Measurements from ENCODE around the gene LPAR2. TPM values are rescaled to one million over a fixed set of nuclear protein-coding genes. Genes with fewer than 3 reads are reported as not detected.
"Not testable (repeated sequence)": the region's sequence is repeated elsewhere in the genome, so short reads cannot be mapped to it uniquely, and the experiment has no call there.

Gene LPAR2
- polyA plus RNA-seq, 2 of the 4 experiments (the other 2 are of a cell fraction), result 1.5 to 3.8 TPM

DNA sequence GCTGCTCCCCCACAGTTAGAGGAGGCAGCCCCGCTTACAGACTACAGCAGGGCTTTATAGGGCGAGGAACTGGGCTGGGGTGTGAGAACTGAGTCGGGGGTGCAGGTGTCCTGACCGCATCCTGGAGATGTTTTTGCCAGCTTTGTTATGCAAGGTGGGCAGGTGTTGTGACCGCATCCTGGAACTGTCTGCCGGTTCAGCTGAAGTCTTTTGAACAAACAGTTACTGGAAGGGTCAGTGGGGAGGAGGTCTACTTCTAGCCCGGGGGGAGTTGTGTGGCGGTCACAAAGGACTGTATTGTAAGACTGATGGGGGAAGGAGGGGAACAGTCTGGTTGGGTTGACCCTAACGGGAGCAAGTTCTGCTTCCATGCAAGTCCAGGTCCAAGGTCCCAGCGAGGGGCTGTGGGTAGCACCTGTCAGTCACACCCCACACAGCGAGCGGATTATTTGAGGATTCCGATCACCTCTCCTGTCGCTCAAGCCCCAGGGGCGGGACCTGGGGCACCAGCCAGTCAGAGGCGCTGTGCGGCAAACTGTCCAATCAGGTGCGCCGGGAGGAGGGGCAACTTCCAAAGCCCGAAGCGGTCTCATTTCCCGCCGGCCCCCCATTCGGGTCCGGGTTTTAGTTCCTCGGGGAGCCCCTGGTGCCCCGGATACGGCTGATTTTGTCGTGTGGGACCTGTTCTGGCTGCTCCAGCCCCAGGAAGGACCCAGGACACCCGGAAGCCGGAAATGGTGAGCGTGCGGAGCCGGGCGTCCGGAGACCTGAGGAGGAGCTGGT, 40.4 kb upstream of the LPAR2 start, which contains the start of gene ZNF101 (continued):
- TF ChIP-seq RCOR1 (IDR thresholded peaks at IDR 0.05; ENCODE audit: low read depth, low read length), result no peak
- TF ChIP-seq, protein P1, sequence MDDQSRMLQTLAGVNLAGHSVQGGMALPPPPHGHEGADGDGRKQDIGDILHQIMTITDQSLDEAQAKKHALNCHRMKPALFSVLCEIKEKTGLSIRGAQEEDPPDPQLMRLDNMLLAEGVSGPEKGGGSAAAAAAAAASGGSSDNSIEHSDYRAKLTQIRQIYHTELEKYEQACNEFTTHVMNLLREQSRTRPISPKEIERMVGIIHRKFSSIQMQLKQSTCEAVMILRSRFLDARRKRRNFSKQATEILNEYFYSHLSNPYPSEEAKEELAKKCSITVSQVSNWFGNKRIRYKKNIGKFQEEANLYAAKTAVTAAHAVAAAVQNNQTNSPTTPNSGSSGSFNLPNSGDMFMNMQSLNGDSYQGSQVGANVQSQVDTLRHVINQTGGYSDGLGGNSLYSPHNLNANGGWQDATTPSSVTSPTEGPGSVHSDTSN (IDR thresholded peaks at IDR 0.05), result peak; percentile 68; the same call in 1 of the 2 replicates

DNA sequence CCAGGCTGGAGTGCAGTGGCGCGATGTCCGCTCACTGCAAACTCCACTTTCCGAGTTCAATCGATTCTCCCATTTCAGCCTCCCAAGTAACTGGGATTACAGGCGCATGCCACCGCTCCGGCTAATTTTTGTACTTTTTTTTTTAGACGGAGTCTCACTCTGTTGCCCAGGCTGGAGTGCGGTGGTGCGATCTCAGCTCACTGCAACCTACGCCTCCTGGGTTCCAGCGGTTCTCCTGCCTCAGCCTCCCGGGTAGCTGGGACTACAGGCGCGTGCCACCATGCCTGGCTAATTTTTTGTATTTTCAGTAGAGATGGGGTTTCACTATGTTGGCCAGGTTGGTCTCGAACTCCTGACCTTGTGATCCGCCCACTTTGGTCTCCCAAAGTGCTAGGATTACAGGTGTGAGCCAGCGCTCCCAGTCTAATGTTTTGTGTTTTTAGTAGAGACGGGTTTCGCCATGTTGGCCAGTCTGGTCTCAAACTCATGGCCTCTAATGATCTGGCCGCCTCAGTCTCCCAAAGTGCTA, 37.5 kb upstream of the LPAR2 start:
- not testable (repeated sequence) for H3K27ac ChIP-seq

DNA sequence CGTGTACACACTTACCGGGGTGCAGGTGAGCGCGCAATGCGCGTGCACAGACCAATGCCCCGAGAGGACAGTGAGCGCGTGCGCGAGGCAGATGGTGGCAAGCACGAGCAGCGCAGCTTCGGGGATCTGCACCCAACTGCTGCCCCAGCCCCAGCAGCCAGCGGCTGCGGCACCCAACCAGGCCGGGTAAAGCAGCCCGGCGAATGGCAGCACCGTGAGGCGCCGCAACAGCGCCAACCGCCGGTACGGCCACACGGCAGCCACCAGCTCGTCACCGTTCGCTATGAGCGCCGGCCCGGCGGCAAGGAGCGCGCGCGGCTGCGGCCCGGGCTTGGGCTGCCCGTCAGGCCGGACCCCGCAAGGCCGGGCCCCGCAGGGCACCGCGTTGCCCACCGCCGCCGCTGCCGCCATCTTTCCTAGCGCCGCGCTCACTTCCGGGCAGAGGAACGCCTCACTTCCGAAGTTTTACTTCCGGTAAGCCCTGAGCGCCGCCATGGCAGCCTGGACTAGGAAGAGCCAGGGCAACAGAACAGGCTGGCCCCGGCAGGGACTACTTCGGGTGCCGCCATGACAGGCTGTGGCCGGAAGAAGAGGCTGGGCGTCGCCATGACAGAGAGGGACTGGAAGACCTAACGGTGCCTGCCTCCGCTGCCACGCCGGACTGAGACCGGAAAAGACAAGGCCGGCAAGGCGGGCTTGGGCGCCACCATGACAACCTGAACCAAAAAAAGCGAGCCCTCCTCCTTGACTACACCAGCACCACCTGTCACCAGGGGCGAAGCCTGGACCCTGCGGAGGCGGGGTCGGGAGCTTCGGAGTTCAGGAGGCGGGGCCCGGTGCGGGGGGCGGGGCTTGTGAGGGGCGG, 35.5 kb upstream of the LPAR2 start, which contains the start of gene ATP13A1:
ATP13A1 (minus strand) TSS at position 421 of the 865 bp plus-strand sequence; CDS start at position 411, 10 bp downstream.
- 2% methylated on average over 12 of the region's 85 CpGs for WGBS (ENCODE audit: missing lambda C conversion rate)
- Histone ChIP-seq H3K9me3 (0 out of 3 replicates have a peak, but pooled peaks cover 5% of the 10 kb centered on the region), H3K4me1 (peaks cover 8% of the 10 kb centered on the region; the same call in 1 of the 3 replicates), H3K4me3 (peak within 1 kb of the TSS; percentile 75), H3K4me2 (peak within 1 kb of the TSS; percentile 72), H3K27ac (peak within 1 kb of the TSS; percentile 86 to 92)
- POLR2A ChIA-PET, result interaction anchor here (0.6 to 1.7 kb wide), 7 partner anchors 14 to 1743 kb away, joined by 3 to 9 read pairs (median 5); partner anchors contain the start of genes ZNF14 and ZNF506
- DNase-seq (ENCODE audit: low read depth in 1 of 2, low spot score in 1 of 2) (peak; percentile 55 to 95), FAIRE-seq (no peak), ATAC-seq (peak; percentile 94 to 96)
- CTCF ChIA-PET, result interaction anchor here (0.6 kb wide), 1 partner anchor 48 kb away, joined by 3 read pairs; no protein-coding TSS in a partner anchor
- TF ChIP-seq EHMT2 (IDR thresholded peaks at IDR 0.05; ENCODE audit: low read depth), result no peak
- no peak for TF ChIP-seq ZC3H11A (IDR thresholded peaks at IDR 0.05)
- TF ChIP-seq, protein P2, sequence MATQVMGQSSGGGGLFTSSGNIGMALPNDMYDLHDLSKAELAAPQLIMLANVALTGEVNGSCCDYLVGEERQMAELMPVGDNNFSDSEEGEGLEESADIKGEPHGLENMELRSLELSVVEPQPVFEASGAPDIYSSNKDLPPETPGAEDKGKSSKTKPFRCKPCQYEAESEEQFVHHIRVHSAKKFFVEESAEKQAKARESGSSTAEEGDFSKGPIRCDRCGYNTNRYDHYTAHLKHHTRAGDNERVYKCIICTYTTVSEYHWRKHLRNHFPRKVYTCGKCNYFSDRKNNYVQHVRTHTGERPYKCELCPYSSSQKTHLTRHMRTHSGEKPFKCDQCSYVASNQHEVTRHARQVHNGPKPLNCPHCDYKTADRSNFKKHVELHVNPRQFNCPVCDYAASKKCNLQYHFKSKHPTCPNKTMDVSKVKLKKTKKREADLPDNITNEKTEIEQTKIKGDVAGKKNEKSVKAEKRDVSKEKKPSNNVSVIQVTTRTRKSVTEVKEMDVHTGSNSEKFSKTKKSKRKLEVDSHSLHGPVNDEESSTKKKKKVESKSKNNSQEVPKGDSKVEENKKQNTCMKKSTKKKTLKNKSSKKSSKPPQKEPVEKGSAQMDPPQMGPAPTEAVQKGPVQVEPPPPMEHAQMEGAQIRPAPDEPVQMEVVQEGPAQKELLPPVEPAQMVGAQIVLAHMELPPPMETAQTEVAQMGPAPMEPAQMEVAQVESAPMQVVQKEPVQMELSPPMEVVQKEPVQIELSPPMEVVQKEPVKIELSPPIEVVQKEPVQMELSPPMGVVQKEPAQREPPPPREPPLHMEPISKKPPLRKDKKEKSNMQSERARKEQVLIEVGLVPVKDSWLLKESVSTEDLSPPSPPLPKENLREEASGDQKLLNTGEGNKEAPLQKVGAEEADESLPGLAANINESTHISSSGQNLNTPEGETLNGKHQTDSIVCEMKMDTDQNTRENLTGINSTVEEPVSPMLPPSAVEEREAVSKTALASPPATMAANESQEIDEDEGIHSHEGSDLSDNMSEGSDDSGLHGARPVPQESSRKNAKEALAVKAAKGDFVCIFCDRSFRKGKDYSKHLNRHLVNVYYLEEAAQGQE (IDR thresholded peaks at IDR 0.05), result no peak; the same call in 1 of the 2 replicates
- TF ChIP-seq CHD2 (IDR thresholded peaks at IDR 0.05; ENCODE audit: low read length, partially characterized antibody), result no peak
- TF ChIP-seq ZNF302 (CRISPR knock-in tag; IDR thresholded peaks at IDR 0.05), result no peak
- TF ChIP-seq SREBF2 (IDR thresholded peaks at IDR 0.05), result no peak
- no peak for TF ChIP-seq ESRRA (IDR thresholded peaks at IDR 0.05; ENCODE audit: borderline replicate concordance, low read length)
- TF ChIP-seq RCOR1 (IDR thresholded peaks at IDR 0.05; ENCODE audit: low read depth, low read length), result no peak
- TF ChIP-seq ZSCAN20 (CRISPR knock-in tag; IDR thresholded peaks at IDR 0.05), result no peak
- no peak for TF ChIP-seq TFCP2L1 (CRISPR knock-in tag; IDR thresholded peaks at IDR 0.05)
- peak; percentile 77 to 88; a peak in 4 of 5 replicates for TF ChIP-seq JUN (IDR thresholded peaks at IDR 0.05)
- no peak for TF ChIP-seq HES2 (IDR thresholded peaks at IDR 0.05)
- peak; percentile 70 for TF ChIP-seq POLR2A (IDR thresholded peaks at IDR 0.05; ENCODE audit: low read length)
- TF ChIP-seq EP300 (IDR thresholded peaks at IDR 0.05), result no peak
- peak; percentile 51 for TF ChIP-seq PHF8 (IDR thresholded peaks at IDR 0.05; ENCODE audit: borderline replicate concordance, low read depth)
- no peak for TF ChIP-seq BCL3 (IDR thresholded peaks at IDR 0.05)
- TF ChIP-seq NPAS2 (CRISPR knock-in tag; IDR thresholded peaks at IDR 0.05; ENCODE audit: borderline replicate concordance), result no peak
- TF ChIP-seq MAFK (IDR thresholded peaks at IDR 0.05; ENCODE audit: partially characterized antibody), result no peak
- no peak for TF ChIP-seq NR3C1 (IDR thresholded peaks at IDR 0.05)
- TF ChIP-seq HOXB13 (CRISPR knock-in tag; IDR thresholded peaks at IDR 0.05; ENCODE audit: low read depth), result no peak
- no peak for TF ChIP-seq EHF (CRISPR knock-in tag; IDR thresholded peaks at IDR 0.05)
- TF ChIP-seq CEBPB (IDR thresholded peaks at IDR 0.05), result no peak

More for the DNA sequence above, 37.5 kb upstream of the LPAR2 start:
- H3K4me1 ChIP-seq, result peaks cover 13% of the 10 kb centered on the region; the same call in 1 of the 3 replicates
- FAIRE-seq; H3K4me2 ChIP-seq; POLR2A ChIA-PET; H3K9me3 ChIP-seq; DNase-seq (ENCODE audit: low read depth in 1 of 2, low spot score in 1 of 2); ATAC-seq; H3K4me3 ChIP-seq: not testable (repeated sequence)
- WGBS (ENCODE audit: missing lambda C conversion rate), result 96% methylated on average over 21 of the region's 22 CpGs
- CTCF ChIA-PET, result interaction anchor here (1.0 kb wide), 1 partner anchor 9 kb away, joined by 3 read pairs; no protein-coding TSS in a partner anchor

All from A549 (cell line).